ENCODE measurements around the gene RFTN1. TPM values are rescaled to one million over a fixed set of nuclear protein-coding genes. Genes with fewer than 3 reads are reported as not detected.
"Not testable (repeated sequence)": the region's sequence is repeated elsewhere in the genome, so short reads cannot be mapped to it uniquely, and the experiment has no call there.

RFTN1 gene
- total RNA-seq, 1 donor from 2014 or later, result 26.8 TPM

GRCh38 chr3:16316396-16316795, 197.1 kb downstream of the RFTN1 start:
- intact Hi-C loops (cut with DNase I), result no loop called here
- ATAC-seq, result no peak
- DNase-seq (ENCODE audit: missing footprints), result no peak

- intact Hi-C loops (cut with DNase I), result no loop called here
- ATAC-seq, result no peak
Observed at GRCh38 chr3:16315623-16316022, 197.9 kb downstream of the RFTN1 start.

GRCh38 chr3:16313886-16314645, 199.4 kb downstream of the RFTN1 start:
- intact Hi-C loops (cut with DNase I), result loop anchor here (2.0 kb wide), 1 partner anchor 203 kb away; no protein-coding TSS in a partner anchor
- ATAC-seq (no peak), DNase-seq (ENCODE audit: missing footprints) (no peak)

More at GRCh38 chr3:16315623-16316022, 197.9 kb downstream of the RFTN1 start:
- DNase-seq (ENCODE audit: missing footprints), result no peak

- peak; percentile 63 for ATAC-seq
- intact Hi-C loops (cut with DNase I), result loop anchor here (2.0 kb wide), 1 partner anchor 205 kb away; no protein-coding TSS in a partner anchor
- DNase-seq (ENCODE audit: missing footprints), result no peak
Observed at GRCh38 chr3:16311960-16312451, 201.5 kb downstream of the RFTN1 start.

GRCh38 chr3:16310486-16310885, 203.0 kb downstream of the RFTN1 start:
- ATAC-seq; intact Hi-C loops (cut with DNase I): not testable (repeated sequence)

GRCh38 chr3:16309558-16309957, 203.9 kb downstream of the RFTN1 start:
- ATAC-seq, result no peak
- intact Hi-C loops (cut with DNase I), result no loop called here
- no peak for DNase-seq (ENCODE audit: missing footprints)

More at GRCh38 chr3:16310486-16310885, 203.0 kb downstream of the RFTN1 start:
- DNase-seq (ENCODE audit: missing footprints), result not testable (repeated sequence)

- ATAC-seq (no peak), DNase-seq (ENCODE audit: missing footprints) (no peak)
- intact Hi-C loops (cut with DNase I), result no loop called here
Observed at GRCh38 chr3:16308727-16309126, 204.8 kb downstream of the RFTN1 start.

GRCh38 chr3:16307832-16308531, 205.5 kb downstream of the RFTN1 start:
- intact Hi-C loops (cut with DNase I), result no loop called here
- ATAC-seq, result no peak
- no peak for DNase-seq (ENCODE audit: missing footprints)

GRCh38 chr3:16305111-16305541, 208.4 kb downstream of the RFTN1 start:
- intact Hi-C loops (cut with DNase I), result no loop called here
- peak; percentile 8 for ATAC-seq
- no peak for DNase-seq (ENCODE audit: missing footprints)

- ATAC-seq (no peak), DNase-seq (ENCODE audit: missing footprints) (no peak)
- intact Hi-C loops (cut with DNase I), result no loop called here
Observed at GRCh38 chr3:16304061-16305010, 209.2 kb downstream of the RFTN1 start.

GRCh38 chr3:16303037-16303575, 210.4 kb downstream of the RFTN1 start:
- intact Hi-C loops (cut with DNase I), result no loop called here
- DNase-seq (ENCODE audit: missing footprints) (no peak), ATAC-seq (no peak)

- ATAC-seq, result no peak
- no peak for DNase-seq (ENCODE audit: missing footprints)
- intact Hi-C loops (cut with DNase I), result no loop called here
Observed at GRCh38 chr3:16302082-16302631, 211.3 kb downstream of the RFTN1 start.

- DNase-seq (ENCODE audit: missing footprints) (no peak), ATAC-seq (no peak)
- intact Hi-C loops (cut with DNase I), result no loop called here
Observed at GRCh38 chr3:16301507-16301906, 212.0 kb downstream of the RFTN1 start.

GRCh38 chr3:16300881-16301359, 212.6 kb downstream of the RFTN1 start:
- ATAC-seq (peak; percentile 14), DNase-seq (ENCODE audit: missing footprints) (no peak)
- intact Hi-C loops (cut with DNase I), result no loop called here

- no peak for DNase-seq (ENCODE audit: missing footprints)
- ATAC-seq, result no peak
- intact Hi-C loops (cut with DNase I), result no loop called here
Observed at GRCh38 chr3:16300307-16300706, 213.2 kb downstream of the RFTN1 start.

GRCh38 chr3:16299746-16300145, 213.8 kb downstream of the RFTN1 start:
- intact Hi-C loops (cut with DNase I), result no loop called here
- ATAC-seq, result no peak
- no peak for DNase-seq (ENCODE audit: missing footprints)

- DNase-seq (ENCODE audit: missing footprints) (no peak), ATAC-seq (no peak)
- intact Hi-C loops (cut with DNase I), result no loop called here
Observed at GRCh38 chr3:16298891-16299290, 214.6 kb downstream of the RFTN1 start.

Measured in Right ventricle myocardium inferior (tissue), 1 donor.